Gastrocnemius medialis (tissue), 4 donors: Measurements from ENCODE around the gene RRAGB.
"Not testable (repeated sequence)": the region's sequence is repeated elsewhere in the genome, so short reads cannot be mapped to it uniquely, and the experiment has no call there.

ENCODE experiments used
- POLR2A ChIP-seq, 2 donors: fragments of 450-650 bp; IDR thresholded peaks; one replicate each; pipeline ENCODE4 v1.6.1; 2017; ENCODE audit warnings: antibody characterized with exemption in 2 of 2, mild to moderate bottlenecking in 2 of 2, moderate library complexity in 2 of 2
- TF ChIP-seq, protein P1 (sequence below), 5 experiments: fragments of 450-650 bp in 3 of 5; fragments of 200-600 bp in 2 of 5; sonication (generic) in 2 of 5; IDR thresholded peaks in 4 of 5; conservative IDR thresholded peaks in 1 of 5; 1 replicate in 4 of 5; 2 replicates in 1 of 5; pipeline ENCODE4 v1.5.1; 2016 to 2019; ENCODE audit warnings: antibody characterized with exemption in 5 of 5, mild to moderate bottlenecking in 3 of 5, moderate library complexity in 3 of 5

DNA sequence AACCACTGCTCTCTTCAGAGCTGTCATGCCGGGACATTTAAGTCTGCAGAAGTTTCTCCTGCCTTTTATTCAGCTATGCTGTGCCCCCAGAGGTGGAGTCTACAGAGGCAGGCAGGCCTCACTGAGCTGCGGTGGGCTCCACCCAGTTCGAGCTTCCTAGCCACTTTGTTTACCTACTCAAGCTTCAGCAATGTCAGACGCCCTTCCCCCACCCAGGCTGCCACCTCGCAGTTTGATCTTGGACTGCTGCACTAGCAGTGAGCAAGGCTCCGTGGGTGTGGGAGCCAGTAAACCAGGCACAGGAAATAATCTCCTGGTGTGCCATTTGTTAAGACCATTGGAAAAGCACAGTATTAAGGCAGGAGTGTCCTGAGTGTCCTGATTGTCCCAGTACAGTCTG lies 56.9 kb downstream of the RRAGB start:
- not testable (repeated sequence) for TF ChIP-seq POLR2A (IDR thresholded peaks at IDR 0.05)
- TF ChIP-seq, protein P1, sequence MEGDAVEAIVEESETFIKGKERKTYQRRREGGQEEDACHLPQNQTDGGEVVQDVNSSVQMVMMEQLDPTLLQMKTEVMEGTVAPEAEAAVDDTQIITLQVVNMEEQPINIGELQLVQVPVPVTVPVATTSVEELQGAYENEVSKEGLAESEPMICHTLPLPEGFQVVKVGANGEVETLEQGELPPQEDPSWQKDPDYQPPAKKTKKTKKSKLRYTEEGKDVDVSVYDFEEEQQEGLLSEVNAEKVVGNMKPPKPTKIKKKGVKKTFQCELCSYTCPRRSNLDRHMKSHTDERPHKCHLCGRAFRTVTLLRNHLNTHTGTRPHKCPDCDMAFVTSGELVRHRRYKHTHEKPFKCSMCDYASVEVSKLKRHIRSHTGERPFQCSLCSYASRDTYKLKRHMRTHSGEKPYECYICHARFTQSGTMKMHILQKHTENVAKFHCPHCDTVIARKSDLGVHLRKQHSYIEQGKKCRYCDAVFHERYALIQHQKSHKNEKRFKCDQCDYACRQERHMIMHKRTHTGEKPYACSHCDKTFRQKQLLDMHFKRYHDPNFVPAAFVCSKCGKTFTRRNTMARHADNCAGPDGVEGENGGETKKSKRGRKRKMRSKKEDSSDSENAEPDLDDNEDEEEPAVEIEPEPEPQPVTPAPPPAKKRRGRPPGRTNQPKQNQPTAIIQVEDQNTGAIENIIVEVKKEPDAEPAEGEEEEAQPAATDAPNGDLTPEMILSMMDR (IDR thresholded peaks at IDR 0.05 in 4 of 5, conservative IDR thresholded peaks at IDR 0.05 in 1 of 5) = not testable (repeated sequence)
